Stimulated activated CD8-positive, alpha-beta memory T cell treated with anti-CD3 and anti-CD28 coated beads, Interleukin-7, amount 100 ng/mL, for 1 hour (primary cell): ENCODE measurements around the gene PEX26.
"Not testable (repeated sequence)": the region's sequence is repeated elsewhere in the genome, so short reads cannot be mapped to it uniquely, and the experiment has no call there.

Experiments
- DNase-seq, 2 donors: peaks; one replicate each; pipeline ENCODE4 v3.0.0-alpha.2; 2020; ENCODE audit warnings: low read depth in 2 of 2

Gene PEX26

DNA sequence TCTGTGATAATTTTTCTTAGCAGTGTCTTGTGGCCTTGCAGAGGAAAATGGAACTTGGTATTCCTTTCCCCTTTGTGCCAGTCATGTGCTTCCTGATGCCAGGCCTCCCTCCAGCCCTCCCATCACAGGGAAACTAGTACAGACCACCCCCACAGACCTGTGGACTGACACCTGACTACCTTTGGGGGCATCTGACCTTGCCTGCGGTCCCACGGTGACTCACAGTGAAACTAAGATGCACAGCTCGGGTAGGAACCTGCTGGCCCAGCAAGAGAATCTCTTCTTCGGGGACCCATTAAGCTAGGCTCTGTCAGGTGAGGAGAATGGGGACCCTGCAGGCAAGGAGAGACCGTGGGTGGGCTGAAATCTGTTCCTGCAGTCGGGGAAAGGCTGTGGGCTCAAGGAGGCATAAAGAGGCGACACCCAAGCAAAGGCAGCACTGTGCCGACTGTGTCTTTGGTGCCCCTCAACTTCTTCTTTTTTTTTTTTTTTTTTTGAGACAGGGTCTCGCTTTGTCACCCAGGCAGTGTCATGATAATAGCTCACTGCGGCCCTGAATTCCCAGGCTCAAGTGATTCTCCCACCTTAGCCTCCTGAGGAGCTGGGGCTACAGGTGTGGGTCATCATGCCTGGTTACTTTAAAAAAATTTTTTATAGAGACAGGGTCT, 20.8 kb upstream of the PEX26 start:
- no peak for DNase-seq

DNA sequence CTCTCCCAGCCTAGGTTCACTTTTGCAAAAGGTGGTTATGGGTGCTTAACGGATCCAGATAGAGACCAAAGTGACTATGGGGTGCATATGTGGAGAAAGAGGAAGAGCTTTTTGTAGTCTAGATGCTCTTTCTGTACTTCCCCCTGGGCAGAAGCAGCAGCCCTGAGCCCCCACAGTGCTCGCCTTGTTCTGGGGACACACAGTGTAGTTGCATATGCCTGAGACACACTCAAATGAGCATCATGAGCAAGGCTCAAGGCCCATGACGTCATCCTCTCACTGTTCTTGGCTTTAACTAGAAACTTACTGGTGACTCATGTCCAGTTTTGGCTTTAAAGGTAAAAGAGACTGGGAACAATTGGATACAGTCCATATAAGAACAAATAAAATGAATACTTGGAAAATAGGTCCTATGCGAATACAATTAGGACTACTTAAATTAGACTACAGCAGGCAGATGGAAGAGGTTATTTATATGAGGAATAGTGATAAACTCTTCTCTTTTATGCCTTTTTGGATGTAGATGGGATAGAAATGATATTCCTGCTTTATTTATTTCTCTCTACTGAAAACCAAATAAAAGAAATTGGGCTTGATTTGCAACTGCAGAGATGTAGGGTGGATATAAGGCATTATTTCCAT, 20.1 kb upstream of the PEX26 start:
- DNase-seq = no peak

DNA sequence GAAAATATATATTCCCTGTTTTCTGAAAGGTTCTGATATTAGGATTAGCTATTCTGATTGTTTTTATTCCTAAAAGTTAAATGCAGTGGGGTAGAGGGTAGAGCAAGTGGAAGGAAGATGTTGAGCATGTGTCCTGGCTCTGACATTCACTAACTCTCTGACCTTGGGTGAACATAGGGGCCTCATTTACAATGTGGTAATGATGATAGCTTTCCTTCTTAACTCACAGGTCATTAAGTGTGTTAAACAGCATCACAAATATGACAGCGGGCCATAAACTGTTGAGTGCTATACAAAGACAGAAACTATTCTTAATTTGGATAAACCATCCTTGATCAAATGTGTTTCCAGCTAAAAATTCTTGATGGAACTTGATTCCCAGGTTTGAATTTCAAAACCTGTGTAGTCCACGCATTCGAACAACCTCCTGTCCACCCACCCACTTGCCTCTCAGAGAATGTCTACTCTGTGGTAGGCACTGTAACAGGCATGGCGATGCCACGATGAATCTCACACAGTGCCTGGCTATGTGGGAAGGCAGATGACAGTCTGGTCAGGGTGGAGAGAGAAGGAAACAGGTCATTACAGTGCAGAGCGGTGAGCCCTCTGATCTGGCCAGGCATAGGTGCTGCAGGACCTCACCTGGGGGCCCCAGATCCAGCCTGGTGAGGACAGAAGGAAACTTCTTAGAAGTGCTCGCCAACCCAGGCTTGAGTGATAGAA, 19.3 kb upstream of the PEX26 start:
- no peak for DNase-seq

DNA sequence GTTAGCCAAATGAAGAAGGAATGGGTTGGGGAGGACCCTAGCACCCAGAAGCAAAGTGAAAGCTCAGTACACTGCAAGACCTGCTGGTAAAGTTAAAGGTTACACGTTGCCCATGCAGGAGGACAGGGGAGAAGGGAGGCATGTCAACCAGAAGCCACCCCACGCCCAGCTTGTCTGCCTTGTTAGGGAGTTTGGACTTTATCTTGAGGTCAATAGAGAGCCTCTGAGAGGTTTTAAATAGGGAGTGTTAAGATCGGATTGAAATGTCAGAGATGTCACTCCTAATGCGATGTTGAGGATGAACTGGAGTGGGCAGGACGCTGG, 18.7 kb upstream of the PEX26 start:
- DNase-seq = no peak

DNA sequence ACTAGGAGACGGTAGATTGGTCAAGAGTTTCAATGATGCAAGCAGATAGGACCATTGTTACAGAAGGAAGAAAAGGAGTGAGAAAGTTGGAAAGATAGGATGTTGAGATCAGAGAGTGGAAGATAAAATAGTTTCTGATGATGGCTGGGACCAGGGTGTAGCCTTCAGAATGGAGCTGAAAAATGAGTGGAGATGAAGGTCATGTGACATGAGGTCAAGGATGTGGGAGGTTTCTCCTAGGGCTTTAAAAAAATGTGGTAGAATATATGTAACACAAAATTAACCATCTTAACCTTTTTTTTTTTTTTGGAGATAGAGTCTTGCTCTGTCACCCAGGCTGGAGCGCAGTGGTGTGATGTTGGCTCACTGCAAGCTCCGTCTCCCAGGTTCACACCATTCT, 18.3 kb upstream of the PEX26 start:
- DNase-seq = no peak

DNA sequence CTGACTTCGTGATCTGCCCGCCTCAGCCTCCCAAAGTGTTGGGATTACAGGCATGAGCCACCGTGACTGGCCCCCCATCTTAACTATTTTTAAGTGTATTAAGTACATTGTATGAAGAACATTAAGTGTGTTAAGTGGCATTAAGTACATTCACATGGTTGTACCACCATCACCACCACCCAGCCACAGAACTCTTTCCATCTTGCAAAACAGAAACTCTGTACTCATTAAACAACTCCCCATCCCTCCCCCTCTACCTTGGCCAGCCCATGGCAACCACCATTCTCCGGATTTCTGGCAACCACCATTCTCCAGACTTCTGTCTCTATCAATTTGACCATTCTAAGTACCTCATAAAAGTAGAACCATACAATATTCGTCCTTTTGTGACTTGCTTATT, 17.8 kb upstream of the PEX26 start:
- no peak for DNase-seq

DNA sequence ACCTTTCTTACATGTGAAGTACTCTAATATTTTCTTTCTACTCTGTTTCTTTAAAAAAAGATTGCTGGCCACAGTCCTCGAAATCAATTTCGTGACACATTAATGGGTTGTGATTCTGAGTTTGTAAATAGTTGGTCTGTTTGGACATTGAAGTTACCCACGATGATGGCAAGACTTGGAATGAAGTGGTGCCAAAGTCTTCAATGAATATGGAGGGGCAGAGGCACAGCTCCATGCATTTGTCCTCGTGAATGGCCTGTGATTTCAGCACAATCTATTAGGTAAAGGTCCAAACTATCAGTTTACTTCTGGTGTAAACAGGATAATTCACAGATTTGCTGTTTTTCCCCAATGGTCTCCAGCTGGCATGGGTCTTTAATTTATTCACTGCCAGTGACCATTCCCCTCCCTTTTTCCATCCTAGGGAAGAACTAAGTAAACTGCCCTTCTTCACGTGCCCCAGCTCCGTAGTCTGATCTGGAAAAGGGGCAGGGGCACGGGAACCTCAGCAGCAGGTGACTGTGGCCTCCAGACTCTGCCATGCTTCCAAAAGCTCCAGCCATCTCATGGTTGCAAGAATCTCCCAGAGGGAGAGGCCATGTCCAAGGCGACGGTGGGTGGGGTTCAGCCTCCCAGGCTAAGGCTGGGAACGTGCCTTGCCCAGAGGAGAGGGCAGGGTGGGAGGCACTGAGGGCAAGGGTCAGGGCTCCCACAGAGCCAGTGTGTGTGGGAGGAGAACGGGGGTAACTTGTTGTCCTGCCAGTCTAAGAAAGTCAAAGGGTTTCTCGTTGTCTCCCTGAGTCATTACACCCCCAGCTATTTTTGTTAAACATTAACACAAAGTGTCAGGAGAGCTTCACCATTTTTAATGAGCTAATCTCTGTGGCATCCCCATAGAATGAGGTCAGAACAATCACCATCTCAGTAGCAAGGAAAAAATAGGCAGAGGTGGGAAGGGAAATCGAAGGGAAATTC, 16.9 kb upstream of the PEX26 start:
- no peak for DNase-seq

DNA sequence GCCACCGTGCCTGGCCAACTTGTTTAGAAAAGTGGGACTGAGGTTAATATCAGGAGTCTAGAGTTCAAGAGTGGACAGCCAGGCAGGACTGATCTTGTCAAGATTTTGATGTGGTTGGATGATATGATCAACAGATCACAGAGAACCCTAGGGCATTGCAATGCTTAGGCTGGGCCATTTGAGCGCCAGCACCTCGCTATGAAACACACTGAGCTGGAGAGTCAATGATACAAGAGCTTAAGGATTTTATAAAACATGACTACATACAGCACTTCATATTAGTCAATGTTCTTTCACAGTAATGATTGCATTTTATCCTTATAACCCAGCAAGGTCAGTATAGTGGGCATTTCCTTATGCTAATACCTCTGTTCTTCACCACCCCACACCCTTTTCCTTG, 15.4 kb upstream of the PEX26 start:
- DNase-seq = no peak

DNA sequence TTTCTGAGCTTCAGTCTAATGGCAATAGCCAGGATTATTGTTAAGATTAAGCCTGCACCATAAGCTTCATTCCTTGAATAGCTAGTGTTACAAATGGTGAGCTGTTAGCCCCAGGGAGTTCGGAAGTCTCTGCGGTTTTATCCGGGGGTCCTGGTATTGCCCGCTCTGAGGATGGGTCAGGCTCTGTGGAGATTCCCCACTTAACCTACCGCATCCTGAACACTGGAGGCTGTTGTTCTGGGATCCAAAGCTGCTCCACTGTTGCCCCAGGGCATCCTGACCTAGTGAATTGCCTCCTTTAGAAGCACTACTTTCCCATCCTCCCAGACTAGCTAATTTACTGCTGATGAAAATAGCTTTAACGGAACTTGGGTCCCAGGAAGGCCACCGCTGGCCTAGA, 14.5 kb upstream of the PEX26 start:
- no peak for DNase-seq

DNA sequence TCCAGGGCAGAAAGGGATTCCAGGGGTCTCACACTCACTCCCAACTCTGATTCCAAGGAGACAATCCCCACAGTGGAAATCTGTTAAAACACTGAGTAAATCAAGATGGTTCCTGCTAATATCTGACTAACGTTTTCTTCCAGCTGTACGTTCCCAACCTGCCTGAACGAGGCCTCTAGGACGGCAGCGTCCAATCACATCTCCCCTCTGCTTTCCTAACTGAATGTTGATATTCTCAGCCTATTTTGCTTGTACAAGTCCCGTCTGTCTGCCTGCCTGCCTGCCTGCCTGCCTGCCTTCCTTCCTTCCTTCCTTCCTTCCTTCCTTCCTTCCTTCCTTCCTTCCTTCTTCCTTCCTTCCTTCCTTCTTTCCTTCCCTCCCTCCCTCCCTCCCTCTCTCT, 14.1 kb upstream of the PEX26 start:
- not testable (repeated sequence) for DNase-seq

DNA sequence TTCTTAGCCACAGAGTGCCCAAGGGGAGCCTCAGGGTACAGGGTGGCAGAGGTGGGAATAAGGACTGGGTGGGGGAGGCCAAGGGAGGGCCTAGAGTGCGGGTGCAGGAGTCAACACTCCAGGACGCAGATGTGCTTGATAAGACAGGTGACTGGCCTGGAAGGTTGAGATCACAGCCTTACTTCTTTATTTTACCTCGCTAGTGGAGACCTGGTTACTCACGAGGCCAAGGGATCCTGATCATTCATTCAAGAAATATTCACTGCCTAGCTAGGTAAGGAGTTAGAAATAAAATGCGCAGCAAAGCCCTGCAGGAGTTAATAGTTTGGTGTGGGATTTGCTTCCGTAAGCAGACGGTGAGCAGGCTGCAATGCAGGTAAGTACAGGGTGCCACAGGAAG, 13.2 kb upstream of the PEX26 start:
- DNase-seq = no peak

DNA sequence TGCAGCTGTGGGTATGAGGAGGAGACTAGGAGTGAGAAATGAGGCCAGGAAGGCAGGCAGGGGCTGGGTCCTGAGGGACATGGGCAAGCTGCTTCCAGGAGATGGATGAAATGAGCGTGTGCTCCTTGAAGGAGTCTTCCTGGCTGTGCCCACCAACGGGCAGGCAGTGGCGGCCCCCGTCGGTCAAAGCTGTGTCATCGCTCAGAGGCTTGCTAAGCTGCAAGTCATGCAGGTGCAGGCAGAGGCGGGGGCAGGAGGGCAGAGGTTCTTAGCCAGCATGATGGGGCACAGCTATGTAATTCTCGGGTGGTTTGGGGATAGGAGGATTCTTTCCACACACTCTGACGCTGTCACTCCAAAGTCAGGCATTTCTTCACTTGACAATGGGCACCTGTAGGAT, 12.5 kb upstream of the PEX26 start:
- DNase-seq = no peak

DNA sequence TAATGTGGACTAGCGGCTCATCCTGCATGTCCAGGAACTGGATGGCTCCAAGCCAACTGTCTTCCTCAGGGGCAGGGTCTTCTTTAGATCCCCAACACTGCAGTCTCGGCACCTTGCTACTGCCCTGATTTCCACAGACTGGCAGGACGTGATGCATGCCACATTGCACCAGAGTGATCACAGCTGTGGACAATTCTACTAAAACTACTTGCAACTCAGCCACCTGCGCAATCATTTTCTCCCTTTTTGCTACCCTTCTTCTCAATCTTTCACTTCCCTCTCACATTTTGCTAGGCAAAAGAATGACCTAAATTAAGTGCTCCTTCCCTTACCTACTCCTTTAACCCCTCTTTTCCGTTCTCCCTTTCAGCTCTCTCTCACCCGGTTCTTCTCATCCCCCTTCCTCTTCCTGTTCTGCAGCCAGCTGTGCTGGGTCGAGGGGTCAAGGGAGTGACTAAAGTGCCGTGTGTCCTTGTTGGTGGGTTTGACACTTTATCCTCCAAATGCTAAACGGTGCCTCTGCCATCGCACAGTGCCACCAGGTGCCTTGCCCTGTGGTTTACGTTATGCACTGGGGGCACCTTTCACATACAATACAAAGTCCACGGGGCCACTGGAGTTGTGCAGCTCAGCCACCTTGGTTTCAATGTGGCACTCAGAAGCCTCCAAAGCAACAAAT, 11.5 kb upstream of the PEX26 start:
- DNase-seq = no peak

DNA sequence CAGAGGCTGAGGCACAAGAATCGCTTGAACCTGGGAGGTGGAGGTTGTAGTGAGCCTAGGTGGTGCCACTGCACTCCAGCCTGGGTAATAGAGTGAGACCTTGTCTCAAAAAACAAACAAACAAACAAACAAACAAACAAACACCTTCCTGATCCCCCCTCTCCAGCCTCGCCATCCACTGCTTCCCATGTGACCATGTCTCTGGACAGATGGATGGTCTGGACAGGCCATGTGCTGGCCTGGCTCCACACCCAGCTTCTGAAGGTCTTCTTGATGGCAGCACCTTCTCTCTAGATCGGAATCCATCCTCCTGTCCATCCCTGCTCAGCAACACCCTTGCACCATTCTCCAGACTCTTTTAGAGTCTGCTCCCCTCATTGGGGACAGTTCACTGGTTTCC, 10.7 kb upstream of the PEX26 start:
- DNase-seq = no peak

DNA sequence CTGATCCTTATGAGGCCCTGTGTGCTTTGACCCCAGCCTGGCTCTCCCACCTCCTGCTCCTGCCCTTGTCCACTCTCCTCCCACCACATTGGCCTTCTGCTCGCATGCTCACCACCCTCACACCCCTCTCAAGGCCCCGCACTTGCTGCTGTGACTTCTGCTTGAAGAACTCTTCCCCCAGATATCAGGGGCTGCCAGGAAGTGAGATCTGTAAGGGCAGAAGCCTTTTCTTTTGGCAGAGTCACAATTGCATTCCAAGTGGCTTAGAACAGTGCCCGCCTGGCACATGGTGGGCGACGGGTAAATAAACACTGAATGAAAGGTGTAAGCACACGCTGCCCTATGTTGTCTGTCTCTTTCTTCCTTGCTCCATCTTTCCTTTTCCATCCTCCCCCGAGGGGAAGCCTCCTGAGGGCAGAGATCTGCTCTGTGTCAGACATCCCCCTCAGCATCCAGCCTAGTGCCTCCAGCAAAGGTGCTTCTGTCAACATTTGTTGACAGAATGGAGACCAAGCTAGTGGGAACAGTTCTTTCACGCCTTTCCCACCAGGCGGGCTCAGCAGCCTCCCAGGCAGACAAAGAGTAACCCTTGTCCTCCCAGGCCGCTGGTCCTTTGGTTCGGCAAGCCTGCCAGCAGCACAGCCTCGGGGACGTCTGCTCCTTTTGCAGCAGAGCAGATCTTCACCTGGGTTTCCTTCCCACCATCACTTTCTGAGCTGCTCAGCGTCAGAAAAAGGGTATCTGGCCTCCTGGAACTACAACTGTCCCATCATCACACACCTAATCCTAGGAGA, 10.0 kb upstream of the PEX26 start:
- no peak for DNase-seq

DNA sequence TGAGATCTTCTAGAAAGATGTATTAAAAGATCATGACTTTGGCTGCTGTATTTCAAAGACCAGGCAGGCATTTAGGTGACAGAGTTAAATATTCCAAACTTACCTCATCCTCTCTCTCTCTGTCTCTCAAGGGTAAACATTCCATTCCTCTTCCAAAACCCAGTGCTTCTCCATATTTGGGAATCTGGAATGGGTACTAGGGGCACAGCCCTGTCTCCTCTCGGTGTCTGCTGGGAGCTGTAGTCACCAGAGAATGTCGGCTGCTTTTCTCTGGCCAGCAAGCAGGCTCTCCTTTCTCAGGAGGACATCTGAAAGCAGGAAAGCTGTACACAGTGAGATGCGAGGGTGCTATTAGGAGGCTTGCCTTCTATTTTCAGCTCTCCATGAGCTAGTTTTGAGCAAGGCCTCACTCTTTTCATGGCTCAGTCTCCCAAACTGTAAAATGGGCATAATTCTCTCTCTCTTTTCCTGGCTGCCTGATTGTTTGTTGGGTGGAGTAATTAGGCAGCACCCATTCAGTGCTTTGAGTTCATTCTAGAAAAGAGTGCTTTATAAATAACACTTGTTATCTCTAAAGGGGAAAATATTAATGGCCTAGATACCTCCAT, 9.3 kb upstream of the PEX26 start:
- no peak for DNase-seq

DNA sequence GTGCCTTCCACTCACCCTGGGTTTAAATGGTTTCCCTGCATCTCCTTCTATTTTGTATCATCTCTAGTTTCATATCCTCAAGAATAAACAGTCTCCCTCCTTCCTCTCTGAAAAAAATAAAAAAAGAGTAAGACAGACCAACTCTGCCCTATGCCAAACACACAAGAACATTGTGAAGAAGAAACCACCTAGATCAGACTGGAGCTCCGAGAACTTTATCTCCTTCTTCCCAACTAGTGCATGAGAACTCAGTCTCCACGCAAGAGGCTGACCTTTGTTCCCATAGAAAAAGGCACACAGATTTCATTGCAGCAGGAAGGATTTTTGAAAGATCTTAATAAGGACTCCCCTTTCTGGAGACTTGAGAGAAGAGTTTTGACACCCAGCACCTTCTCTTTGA, 8.7 kb upstream of the PEX26 start:
- no peak for DNase-seq

DNA sequence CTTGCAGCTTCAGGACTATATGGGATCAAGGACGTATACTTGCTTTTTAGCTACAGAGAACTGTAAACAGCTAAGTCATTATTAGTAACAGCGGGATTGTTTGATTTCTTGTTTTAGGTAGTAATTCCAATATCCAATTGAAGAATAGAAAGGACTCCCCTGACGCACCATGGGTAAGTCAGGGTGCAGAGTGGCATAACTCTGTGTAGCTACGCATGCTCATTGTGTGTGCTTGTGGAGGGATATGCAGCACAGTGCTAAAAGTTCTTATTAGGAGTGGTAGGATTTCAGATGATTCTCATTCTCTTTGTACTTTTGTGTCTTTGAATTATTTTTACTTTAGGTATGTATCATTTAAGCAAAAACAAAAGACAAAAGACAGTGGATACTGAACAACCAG, 7.7 kb upstream of the PEX26 start:
- DNase-seq = no peak

DNA sequence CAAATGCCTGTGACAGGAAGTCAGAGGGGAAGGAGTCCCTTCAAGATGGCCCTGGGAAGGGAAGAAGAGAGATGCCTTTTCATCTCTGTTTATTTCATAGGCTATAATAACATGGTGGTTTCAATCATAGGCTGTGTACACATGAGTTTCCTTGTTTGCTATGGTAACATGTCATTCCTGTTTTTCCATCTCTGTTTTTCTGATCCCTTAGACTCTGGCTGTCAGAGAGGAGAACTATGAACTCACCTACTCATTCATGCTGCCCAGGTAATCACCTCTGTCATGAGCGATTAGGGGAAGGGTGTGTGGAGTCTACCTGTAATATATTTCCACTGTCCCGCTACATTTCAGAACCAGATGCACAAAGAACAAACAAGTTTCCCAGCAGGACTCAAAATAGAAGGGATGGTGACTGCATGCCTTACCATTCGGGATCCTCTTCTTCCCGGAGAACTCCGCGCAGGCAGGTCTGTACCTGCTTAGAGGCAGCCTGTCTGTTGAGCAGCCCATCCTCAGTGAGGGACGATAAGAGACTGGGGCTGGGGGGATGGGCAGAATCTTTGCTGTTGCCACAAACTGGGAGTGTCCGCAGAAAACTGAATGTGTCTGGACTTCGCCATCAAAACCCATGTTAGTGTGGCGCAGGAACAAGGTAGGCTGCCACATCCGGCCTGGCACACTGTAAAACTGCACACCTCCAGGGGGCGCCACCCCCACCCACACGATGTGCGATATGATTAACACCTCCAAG, 7.1 kb upstream of the PEX26 start:
- DNase-seq = no peak
